HepG2 (cell line): Measurements from ENCODE around the gene THRAP3. TPM values are rescaled to one million over a fixed set of nuclear protein-coding genes. Genes with fewer than 3 reads are reported as not detected.

Experiments
- ETV6 ChIP-seq: sonication (generic); formaldehyde crosslinking; conservative IDR thresholded peaks from 2 replicates; pipeline ENCODE4 v1.4.0; 2020; ENCODE audit warnings: missing genetic modification reagents
- EZH2 ChIP-seq: conservative IDR thresholded peaks from 2 replicates; pipeline ENCODE4 v1.6.1; 2012; ENCODE audit warnings: mild to moderate bottlenecking, low read depth, low read length, moderate library complexity
- NFE2L2 ChIP-seq: fragments of 150-350 bp; IDR thresholded peaks from 2 replicates; pipeline ENCODE4 v1.6.1; 2014; ENCODE audit warnings: low read length
- PAX8 ChIP-seq: sonication (generic); formaldehyde crosslinking; IDR thresholded peaks from 2 replicates; pipeline ENCODE4 v1.8.0; 2022; ENCODE audit warnings: mild to moderate bottlenecking, missing genetic modification reagents, borderline replicate concordance
- ZNF644 ChIP-seq: IDR thresholded peaks from 2 replicates; pipeline ENCODE4 v1.6.1; 2016; ENCODE audit warnings: low read depth
- ZNF724P ChIP-seq: sonication (generic); formaldehyde crosslinking; IDR thresholded peaks from 2 replicates; pipeline ENCODE4 v1.8.0; 2022; ENCODE audit warnings: missing genetic modification reagents, borderline replicate concordance
- ZXDC ChIP-seq: sonication (generic); formaldehyde crosslinking; IDR thresholded peaks from 2 replicates; pipeline ENCODE4 v1.5.0; 2020; ENCODE audit warnings: mild to moderate bottlenecking, missing genetic modification reagents
- polyA plus RNA-seq, 8 experiments: library from polyadenylated mRNA; depleted of rRNA in 3 of 8; stranded (reverse) in 7 of 8; unstranded in 1 of 8; fragments of >200 nt; fragmentation: Illumina TruSeq in 4 of 8; extraction: Trizol in 4 of 8; gene quantifications; 2 replicates each; pipeline versions ENCODE4 v1.2.1 to v1.2.3, GENCODE V29; 2011 to 2016; ENCODE audit warnings: low read depth in 4 of 8, missing spikeins in 1 of 8, mixed read lengths in 1 of 8; ENCODE audit not compliant: insufficient read depth in 1 of 8
- total RNA-seq, 5 experiments: library from RNA; depleted of rRNA; stranded (reverse); fragments of >200 nt; fragmentation: Illumina TruSeq; extraction: Trizol; gene quantifications; 2 replicates each; pipeline ENCODE4 v1.2.3, GENCODE V29; 2016; ENCODE audit warnings: low read depth in 1 of 5
- TF ChIP-seq, protein P1 (sequence below): sonication (generic); formaldehyde crosslinking; IDR thresholded peaks from 2 replicates; pipeline ENCODE4 v1.4.0; 2020; ENCODE audit warnings: missing genetic modification reagents, borderline replicate concordance
- TF ChIP-seq, protein P2 (sequence below): sonication (generic); formaldehyde crosslinking; IDR thresholded peaks from 2 replicates; pipeline ENCODE4 v1.4.0; 2020; ENCODE audit warnings: mild to moderate bottlenecking, missing genetic modification reagents
- TF ChIP-seq, protein P3 (sequence below): sonication (generic); formaldehyde crosslinking; IDR thresholded peaks from 2 replicates; pipeline ENCODE4 v1.8.1; 2023; ENCODE audit warnings: mild to moderate bottlenecking, moderate library complexity, missing genetic modification reagents
- TF ChIP-seq, protein P4 (sequence below): sonication (generic); formaldehyde crosslinking; IDR thresholded peaks from 2 replicates; pipeline ENCODE4 v1.9.0; 2021; ENCODE audit warnings: missing genetic modification reagents, borderline replicate concordance

The THRAP3 gene
- total and polyA plus RNA-seq, 2 of the 13 experiments (the other 11 are each of a cell fraction or from before 2014, with no cell fraction given) = 45.0 to 92.6 TPM

DNA sequence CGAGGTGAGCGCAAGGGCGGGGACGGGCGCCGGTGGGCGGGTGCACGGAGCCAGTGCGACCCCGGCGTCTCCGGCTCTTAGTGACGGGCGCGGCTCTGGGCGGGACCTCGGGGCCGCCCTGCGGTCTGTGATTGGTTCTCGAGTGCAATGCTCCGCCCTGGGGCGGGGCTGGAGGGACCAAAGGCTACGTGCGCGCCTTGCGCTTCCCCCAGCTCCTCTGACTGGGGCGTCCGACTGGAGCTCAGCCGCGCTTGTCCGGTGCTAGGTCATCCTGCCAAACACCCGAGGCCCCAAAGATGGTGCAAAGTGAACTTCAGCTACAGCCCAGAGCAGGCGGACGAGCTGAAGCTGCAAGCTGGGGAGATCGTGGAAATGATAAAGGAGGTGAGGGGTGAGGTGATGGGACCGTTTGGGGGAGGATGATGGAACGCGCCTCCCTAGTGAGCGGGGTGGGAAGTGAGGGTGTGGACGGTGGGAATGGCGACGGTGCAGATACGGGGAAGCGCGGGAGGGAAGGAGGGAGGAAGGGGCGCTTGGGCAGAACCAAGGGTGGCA lies 82.7 kb downstream of the THRAP3 start (continued):
- TF ChIP-seq, protein P1, sequence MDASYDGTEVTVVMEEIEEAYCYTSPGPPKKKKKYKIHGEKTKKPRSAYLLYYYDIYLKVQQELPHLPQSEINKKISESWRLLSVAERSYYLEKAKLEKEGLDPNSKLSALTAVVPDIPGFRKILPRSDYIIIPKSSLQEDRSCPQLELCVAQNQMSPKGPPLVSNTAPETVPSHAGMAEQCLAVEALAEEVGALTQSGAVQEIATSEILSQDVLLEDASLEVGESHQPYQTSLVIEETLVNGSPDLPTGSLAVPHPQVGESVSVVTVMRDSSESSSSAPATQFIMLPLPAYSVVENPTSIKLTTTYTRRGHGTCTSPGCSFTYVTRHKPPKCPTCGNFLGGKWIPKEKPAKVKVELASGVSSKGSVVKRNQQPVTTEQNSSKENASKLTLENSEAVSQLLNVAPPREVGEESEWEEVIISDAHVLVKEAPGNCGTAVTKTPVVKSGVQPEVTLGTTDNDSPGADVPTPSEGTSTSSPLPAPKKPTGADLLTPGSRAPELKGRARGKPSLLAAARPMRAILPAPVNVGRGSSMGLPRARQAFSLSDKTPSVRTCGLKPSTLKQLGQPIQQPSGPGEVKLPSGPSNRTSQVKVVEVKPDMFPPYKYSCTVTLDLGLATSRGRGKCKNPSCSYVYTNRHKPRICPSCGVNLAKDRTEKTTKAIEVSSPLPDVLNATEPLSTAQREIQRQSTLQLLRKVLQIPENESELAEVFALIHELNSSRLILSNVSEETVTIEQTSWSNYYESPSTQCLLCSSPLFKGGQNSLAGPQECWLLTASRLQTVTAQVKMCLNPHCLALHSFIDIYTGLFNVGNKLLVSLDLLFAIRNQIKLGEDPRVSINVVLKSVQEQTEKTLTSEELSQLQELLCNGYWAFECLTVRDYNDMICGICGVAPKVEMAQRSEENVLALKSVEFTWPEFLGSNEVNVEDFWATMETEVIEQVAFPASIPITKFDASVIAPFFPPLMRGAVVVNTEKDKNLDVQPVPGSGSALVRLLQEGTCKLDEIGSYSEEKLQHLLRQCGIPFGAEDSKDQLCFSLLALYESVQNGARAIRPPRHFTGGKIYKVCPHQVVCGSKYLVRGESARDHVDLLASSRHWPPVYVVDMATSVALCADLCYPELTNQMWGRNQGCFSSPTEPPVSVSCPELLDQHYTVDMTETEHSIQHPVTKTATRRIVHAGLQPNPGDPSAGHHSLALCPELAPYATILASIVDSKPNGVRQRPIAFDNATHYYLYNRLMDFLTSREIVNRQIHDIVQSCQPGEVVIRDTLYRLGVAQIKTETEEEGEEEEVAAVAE = peak; percentile 47; the same call in 1 of the 2 replicates
- TF ChIP-seq EZH2 = no peak
- TF ChIP-seq ZXDC (CRISPR knock-in tag) = no peak
- TF ChIP-seq, protein P2, sequence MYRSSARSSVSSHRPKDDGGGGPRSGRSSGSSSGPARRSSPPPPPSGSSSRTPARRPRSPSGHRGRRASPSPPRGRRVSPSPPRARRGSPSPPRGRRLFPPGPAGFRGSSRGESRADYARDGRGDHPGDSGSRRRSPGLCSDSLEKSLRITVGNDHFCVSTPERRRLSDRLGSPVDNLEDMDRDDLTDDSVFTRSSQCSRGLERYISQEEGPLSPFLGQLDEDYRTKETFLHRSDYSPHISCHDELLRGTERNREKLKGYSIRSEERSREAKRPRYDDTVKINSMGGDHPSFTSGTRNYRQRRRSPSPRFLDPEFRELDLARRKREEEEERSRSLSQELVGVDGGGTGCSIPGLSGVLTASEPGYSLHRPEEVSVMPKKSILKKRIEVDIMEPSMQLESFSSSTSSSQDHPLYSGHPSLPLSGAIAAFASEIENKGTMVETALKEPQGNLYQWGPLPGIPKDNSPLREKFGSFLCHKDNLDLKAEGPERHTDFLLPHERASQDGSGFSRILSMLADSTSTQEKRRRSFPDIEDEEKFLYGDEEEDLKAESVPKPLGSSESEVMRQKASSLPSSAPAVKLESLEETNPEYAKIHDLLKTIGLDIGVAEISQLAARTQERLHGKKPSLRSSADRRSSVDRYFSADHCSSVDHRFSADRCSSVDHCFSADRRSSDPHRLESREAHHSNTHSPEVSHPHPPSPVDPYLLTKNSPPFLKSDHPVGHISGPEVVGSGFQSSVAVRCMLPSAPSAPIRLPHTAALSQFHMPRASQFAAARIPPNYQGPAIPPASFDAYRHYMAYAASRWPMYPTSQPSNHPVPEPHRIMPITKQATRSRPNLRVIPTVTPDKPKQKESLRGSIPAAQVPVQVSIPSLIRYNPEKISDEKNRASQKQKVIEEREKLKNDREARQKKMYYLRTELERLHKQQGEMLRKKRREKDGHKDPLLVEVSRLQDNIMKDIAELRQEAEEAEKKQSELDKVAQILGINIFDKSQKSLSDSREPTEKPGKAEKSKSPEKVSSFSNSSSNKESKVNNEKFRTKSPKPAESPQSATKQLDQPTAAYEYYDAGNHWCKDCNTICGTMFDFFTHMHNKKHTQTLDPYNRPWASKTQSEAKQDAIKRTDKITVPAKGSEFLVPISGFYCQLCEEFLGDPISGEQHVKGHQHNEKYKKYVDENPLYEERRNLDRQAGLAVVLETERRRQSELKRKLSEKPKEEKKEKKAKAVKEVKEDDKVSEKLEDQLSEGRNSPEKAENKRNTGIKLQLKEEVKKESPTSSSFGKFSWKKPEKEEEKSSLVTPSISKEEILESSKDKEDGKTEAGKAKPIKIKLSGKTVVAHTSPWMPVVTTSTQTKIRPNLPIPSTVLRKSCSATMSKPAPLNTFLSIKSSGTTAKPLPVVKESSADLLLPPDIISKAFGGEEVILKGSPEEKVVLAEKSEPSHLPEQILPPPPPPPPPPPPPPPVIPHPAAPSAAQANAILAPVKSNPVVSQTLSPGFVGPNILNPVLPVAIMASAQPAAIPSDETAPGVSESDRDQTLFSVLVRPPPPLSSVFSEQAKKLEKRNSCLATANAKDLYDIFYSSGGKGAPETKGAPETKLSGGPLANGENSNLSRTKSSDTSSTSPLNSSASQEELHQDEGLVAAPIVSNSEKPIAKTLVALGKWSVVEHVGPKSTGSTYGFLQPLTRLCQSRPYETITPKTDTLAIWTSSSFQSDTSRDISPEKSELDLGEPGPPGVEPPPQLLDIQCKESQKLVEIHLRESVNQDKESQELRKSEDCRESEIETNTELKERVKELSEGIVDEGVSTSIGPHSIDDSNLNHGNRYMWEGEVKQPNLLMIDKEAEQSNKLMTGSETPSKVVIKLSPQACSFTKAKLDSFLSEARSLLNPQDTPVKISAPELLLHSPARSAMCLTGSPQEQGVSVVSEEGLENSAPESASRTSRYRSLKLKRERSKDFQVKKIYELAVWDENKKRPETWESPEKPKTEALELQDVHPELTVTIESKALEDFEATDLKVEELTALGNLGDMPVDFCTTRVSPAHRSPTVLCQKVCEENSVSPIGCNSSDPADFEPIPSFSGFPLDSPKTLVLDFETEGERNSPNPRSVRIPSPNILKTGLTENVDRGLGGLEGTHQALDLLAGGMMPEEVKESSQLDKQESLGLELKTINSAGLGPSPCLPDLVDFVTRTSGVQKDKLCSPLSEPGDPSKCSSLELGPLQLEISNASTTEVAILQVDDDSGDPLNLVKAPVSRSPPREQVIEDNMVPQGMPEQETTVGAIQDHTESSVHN = no peak
- no peak for TF ChIP-seq PAX8 (CRISPR knock-in tag)
- no peak for TF ChIP-seq NFE2L2
- no peak for TF ChIP-seq ETV6 (CRISPR knock-in tag)
- TF ChIP-seq ZNF644 = no peak
- TF ChIP-seq, protein P3, sequence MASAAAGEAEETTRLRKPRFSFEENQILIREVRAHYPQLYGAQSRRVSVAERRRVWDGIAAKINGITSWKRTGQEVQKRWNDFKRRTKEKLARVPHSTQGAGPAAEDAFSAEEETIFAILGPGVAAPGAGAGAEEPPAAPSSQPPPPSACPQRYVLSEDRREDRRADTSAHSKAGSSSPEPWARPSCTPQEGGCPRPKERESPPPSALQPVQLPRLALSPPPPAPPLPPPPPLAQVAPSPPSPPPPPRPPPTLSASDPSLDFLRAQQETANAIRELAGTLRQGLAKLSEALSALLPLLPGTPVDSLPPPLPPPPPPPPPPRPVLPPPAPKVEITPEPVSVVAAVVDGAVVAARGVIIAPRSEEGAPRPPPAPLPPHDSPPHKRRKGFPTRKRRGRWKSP (CRISPR knock-in tag) = no peak; the same call in 1 of the 2 replicates
- TF ChIP-seq, protein P4, sequence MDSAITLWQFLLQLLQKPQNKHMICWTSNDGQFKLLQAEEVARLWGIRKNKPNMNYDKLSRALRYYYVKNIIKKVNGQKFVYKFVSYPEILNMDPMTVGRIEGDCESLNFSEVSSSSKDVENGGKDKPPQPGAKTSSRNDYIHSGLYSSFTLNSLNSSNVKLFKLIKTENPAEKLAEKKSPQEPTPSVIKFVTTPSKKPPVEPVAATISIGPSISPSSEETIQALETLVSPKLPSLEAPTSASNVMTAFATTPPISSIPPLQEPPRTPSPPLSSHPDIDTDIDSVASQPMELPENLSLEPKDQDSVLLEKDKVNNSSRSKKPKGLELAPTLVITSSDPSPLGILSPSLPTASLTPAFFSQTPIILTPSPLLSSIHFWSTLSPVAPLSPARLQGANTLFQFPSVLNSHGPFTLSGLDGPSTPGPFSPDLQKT (CRISPR knock-in tag) = no peak
- TF ChIP-seq ZNF724P (CRISPR knock-in tag) = no peak
